NCI-H69 (cell line): ENCODE data around the gene SNX10.

Source experiments
- DNase-seq: peaks from one replicate; lab custom pipeline; 2025; lab: John Stamatoyannopoulos, UW

SNX10 gene

GRCh38 chr7:26298472-26299058 lies 6.9 kb downstream of the SNX10 start:
- DNase-seq, result no peak

- DNase-seq, result no peak
Observed at GRCh38 chr7:26305090-26305868, 13.6 kb downstream of the SNX10 start.

GRCh38 chr7:26305869-26306665 lies 14.4 kb downstream of the SNX10 start:
- DNase-seq, result no peak

- DNase-seq, result no peak
Observed at GRCh38 chr7:26306790-26307189, 15.1 kb downstream of the SNX10 start.

- no peak for DNase-seq
Observed at GRCh38 chr7:26307226-26307625, 15.6 kb downstream of the SNX10 start.

- no peak for DNase-seq
Observed at GRCh38 chr7:26307791-26308190, 16.1 kb downstream of the SNX10 start.

GRCh38 chr7:26308551-26308950 lies 16.9 kb downstream of the SNX10 start:
- no peak for DNase-seq

GRCh38 chr7:26309089-26309488 lies 17.4 kb downstream of the SNX10 start:
- no peak for DNase-seq

- no peak for DNase-seq
Observed at GRCh38 chr7:26311798-26312197, 20.1 kb downstream of the SNX10 start.

GRCh38 chr7:26317211-26317610 lies 25.5 kb downstream of the SNX10 start:
- DNase-seq, result no peak

GRCh38 chr7:26318921-26319320 lies 27.3 kb downstream of the SNX10 start:
- no peak for DNase-seq

GRCh38 chr7:26319636-26320035 lies 28.0 kb downstream of the SNX10 start:
- DNase-seq, result no peak

- DNase-seq, result no peak
Observed at GRCh38 chr7:26320878-26321277, 29.2 kb downstream of the SNX10 start.

- DNase-seq, result peak; percentile 58
Observed at GRCh38 chr7:26321435-26321834, 29.8 kb downstream of the SNX10 start.

GRCh38 chr7:26326211-26326610 lies 34.5 kb downstream of the SNX10 start:
- no peak for DNase-seq

GRCh38 chr7:26328498-26329390 lies 37.1 kb downstream of the SNX10 start:
- no peak for DNase-seq

- DNase-seq, result no peak
Observed at GRCh38 chr7:26329520-26330255, 38.0 kb downstream of the SNX10 start.

GRCh38 chr7:26331113-26331512 lies 39.5 kb downstream of the SNX10 start:
- no peak for DNase-seq

- no peak for DNase-seq
Observed at GRCh38 chr7:26331789-26332188, 40.1 kb downstream of the SNX10 start.

- no peak for DNase-seq
Observed at GRCh38 chr7:26332698-26333097, 41.0 kb downstream of the SNX10 start.

GRCh38 chr7:26334166-26334859 lies 42.7 kb downstream of the SNX10 start:
- peak; percentile 13 for DNase-seq
